ENCODE measurements around the gene UBE2D1. TPM values are rescaled to one million over a fixed set of nuclear protein-coding genes. Genes with fewer than 3 reads are reported as not detected.

UBE2D1 gene
- total RNA-seq, 1 donor from 2014 or later, result 22.2 TPM

DNA sequence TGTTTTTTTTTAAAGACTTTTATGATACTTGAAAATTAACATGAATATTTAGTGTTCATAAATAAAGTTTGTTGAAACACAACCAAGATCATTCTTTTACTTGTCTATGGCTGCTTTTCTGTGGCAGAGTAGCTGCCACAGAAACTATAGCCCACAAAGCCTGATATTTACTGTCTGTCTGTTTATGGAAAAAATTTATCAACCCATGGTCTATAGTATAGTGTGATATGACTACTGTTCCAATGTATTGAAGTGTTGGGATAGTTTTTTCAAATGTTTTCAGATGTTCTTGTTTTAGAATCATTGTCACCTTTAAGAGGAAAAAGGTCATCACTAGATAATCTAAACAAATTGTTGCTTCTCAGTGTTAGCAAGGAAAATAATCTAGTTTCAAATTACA lies 61.3 kb downstream of the UBE2D1 start:
- Mint-ChIP-seq H3K27me3 (ENCODE audit: unreplicated experiment) (no peaks in the 10 kb centered on the region), H3K4me1 (ENCODE audit: unreplicated experiment) (no peaks in the 10 kb centered on the region), H3K27ac (ENCODE audit: unreplicated experiment) (no peak overlapping the region), H3K36me3 (ENCODE audit: low read depth, unreplicated experiment) (peaks cover 4% of the 10 kb centered on the region), H3K9me3 (ENCODE audit: unreplicated experiment) (no peaks in the 10 kb centered on the region), H3K4me3 (ENCODE audit: unreplicated experiment) (no peak overlapping the region)
- TF ChIP-seq, protein P1, sequence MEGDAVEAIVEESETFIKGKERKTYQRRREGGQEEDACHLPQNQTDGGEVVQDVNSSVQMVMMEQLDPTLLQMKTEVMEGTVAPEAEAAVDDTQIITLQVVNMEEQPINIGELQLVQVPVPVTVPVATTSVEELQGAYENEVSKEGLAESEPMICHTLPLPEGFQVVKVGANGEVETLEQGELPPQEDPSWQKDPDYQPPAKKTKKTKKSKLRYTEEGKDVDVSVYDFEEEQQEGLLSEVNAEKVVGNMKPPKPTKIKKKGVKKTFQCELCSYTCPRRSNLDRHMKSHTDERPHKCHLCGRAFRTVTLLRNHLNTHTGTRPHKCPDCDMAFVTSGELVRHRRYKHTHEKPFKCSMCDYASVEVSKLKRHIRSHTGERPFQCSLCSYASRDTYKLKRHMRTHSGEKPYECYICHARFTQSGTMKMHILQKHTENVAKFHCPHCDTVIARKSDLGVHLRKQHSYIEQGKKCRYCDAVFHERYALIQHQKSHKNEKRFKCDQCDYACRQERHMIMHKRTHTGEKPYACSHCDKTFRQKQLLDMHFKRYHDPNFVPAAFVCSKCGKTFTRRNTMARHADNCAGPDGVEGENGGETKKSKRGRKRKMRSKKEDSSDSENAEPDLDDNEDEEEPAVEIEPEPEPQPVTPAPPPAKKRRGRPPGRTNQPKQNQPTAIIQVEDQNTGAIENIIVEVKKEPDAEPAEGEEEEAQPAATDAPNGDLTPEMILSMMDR (IDR thresholded peaks at IDR 0.05; ENCODE audit: unreplicated experiment), result no peak
- DNase-seq (ENCODE audit: low spot score), result no peak

DNA sequence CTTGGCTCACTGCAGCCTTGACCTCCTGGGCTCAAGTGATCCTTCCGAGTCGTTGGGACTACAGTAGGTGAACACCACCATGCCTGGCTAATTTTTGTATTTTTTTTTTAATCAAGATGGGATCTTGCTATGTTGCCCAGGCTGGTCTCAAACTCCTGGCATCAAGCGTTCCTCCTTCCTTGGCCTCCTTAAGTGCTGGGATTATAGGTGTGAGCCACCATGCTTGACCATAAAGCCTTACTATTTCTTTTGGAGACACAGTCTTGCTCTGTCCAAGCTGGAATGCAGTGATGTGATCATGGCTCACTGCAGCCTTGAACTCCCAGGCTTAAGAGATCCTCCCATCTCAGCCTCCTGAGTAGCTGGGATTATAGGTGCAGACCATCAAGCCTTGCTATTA lies 63.0 kb downstream of the UBE2D1 start:
- H3K36me3 Mint-ChIP-seq (ENCODE audit: low read depth, unreplicated experiment), result peaks cover 4% of the 10 kb centered on the region
- no peak overlapping the region for H3K4me3 Mint-ChIP-seq (ENCODE audit: unreplicated experiment)
- DNase-seq (ENCODE audit: low spot score), result no peak
- TF ChIP-seq, protein P1 (IDR thresholded peaks at IDR 0.05; ENCODE audit: unreplicated experiment), result no peak
- H3K27me3 Mint-ChIP-seq (ENCODE audit: unreplicated experiment), result no peaks in the 10 kb centered on the region
- no peaks in the 10 kb centered on the region for H3K9me3 Mint-ChIP-seq (ENCODE audit: unreplicated experiment)
- H3K4me1 Mint-ChIP-seq (ENCODE audit: unreplicated experiment), result no peaks in the 10 kb centered on the region
- H3K27ac Mint-ChIP-seq (ENCODE audit: unreplicated experiment), result no peak overlapping the region

DNA sequence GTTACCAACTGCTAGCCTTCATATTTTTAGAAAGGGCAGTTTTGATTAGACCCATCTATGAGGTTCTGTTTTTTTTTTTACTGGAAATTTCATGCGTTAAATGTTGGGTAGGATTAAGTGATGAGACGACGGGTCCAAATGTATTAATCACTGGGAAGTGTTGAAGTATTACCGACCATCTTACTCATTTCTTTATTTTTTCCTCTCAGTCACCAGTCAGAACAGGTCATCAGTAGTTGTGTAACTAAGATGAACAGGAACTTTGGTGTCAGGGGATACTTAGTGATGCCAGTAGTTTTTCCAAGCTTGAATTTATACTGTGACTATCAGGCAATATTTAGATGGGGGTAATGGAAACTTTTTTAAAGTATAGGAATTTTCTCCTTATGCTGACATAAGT lies 64.6 kb downstream of the UBE2D1 start:
- no peak overlapping the region for H3K4me3 Mint-ChIP-seq (ENCODE audit: unreplicated experiment)
- no peak for DNase-seq (ENCODE audit: low spot score)
- H3K36me3 Mint-ChIP-seq (ENCODE audit: low read depth, unreplicated experiment), result no peaks in the 10 kb centered on the region
- H3K4me1 Mint-ChIP-seq (ENCODE audit: unreplicated experiment), result no peaks in the 10 kb centered on the region
- no peaks in the 10 kb centered on the region for H3K27me3 Mint-ChIP-seq (ENCODE audit: unreplicated experiment)
- no peak overlapping the region for H3K27ac Mint-ChIP-seq (ENCODE audit: unreplicated experiment)
- TF ChIP-seq, protein P1 (IDR thresholded peaks at IDR 0.05; ENCODE audit: unreplicated experiment), result no peak
- H3K9me3 Mint-ChIP-seq (ENCODE audit: unreplicated experiment), result no peaks in the 10 kb centered on the region

DNA sequence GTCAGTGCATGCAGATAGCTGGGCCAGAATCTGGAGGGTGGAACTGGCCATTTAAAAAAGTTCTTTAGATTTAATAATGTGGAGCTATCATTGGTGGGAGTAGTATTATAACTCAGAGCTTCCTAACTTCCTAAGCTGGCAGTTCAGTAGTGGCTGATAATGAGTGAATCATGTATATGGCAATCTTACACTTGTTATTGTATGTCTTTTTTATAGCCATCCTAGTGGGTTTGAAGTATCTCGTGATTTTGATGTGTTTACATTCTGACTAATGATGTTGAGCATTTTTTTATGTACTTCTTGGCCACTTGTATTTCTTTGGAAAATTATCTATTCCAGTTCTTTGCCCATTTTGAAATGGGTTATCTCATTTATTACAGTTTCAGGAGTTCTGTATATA lies 65.8 kb downstream of the UBE2D1 start:
- Mint-ChIP-seq H3K4me1 (ENCODE audit: unreplicated experiment) (no peaks in the 10 kb centered on the region), H3K4me3 (ENCODE audit: unreplicated experiment) (no peak overlapping the region), H3K27me3 (ENCODE audit: unreplicated experiment) (no peaks in the 10 kb centered on the region), H3K9me3 (ENCODE audit: unreplicated experiment) (no peaks in the 10 kb centered on the region), H3K27ac (ENCODE audit: unreplicated experiment) (no peak overlapping the region), H3K36me3 (ENCODE audit: low read depth, unreplicated experiment) (no peaks in the 10 kb centered on the region)
- TF ChIP-seq, protein P1 (IDR thresholded peaks at IDR 0.05; ENCODE audit: unreplicated experiment), result no peak
- no peak for DNase-seq (ENCODE audit: low spot score)

DNA sequence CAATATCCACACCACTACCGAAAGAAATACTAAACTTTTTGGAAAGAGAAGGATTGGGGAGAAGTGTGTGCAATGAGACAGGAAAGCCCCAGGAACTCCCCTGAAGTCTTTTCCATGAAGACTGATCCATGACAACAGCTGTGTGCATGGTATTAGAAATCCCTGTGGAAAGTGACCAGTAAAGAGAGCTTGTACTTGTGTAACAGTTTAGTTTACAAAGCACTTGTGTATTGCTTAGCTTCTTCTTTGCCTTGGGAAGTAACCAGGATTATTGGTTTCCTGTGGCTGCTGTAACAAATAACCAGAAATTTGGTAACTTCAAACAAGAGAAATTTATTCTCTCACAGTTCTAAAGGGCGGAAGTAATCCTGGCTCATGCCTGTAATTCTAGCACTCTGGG lies 69.2 kb downstream of the UBE2D1 start:
- Mint-ChIP-seq H3K27me3 (ENCODE audit: unreplicated experiment) (no peaks in the 10 kb centered on the region), H3K27ac (ENCODE audit: unreplicated experiment) (no peak overlapping the region), H3K36me3 (ENCODE audit: low read depth, unreplicated experiment) (no peaks in the 10 kb centered on the region), H3K4me3 (ENCODE audit: unreplicated experiment) (no peak overlapping the region), H3K9me3 (ENCODE audit: unreplicated experiment) (no peaks in the 10 kb centered on the region), H3K4me1 (ENCODE audit: unreplicated experiment) (peaks cover 3% of the 10 kb centered on the region)
- DNase-seq (ENCODE audit: low spot score), result no peak
- TF ChIP-seq, protein P1 (IDR thresholded peaks at IDR 0.05; ENCODE audit: unreplicated experiment), result no peak
